ENCODE results near the gene NT5C.
A peak's percentile ranks its signal among the peaks of the same experiment; 100 is the strongest.

Gene NT5C

DNA sequence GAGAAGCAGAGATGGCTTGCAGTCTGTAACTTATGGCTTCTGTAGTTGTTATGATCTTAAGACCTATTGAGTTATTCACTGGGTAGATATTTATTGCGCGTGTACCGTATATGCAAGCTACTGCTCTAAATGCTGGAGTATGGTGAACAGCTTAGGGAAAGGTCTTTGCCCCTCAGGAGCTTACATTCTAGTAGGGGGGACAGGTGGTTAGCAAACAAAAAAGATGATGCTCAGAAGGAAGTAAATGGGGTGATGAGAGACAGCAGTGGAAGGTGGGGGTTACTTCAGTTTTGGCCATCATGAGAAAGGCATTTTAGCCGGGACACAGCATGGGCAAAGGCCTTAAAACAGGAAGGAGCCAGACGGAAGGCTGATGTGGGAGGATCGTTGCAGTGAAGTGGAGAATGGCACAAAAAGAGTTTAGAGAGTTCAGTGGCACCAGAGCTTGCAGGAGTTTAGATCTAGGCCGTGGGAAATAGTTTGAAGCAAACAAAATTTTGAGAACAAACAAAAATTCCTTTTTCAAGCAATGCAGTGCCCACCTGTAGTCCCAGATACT, 19.7 kb downstream of the NT5C start:
- H3K9me3 ChIP-seq (ENCODE audit: insufficient read depth, low read depth, low read length): no peaks in the 10 kb centered on the region
- no peaks in the 10 kb centered on the region for H3K27me3 ChIP-seq (ENCODE audit: insufficient read depth, low read length, poor library complexity, severe bottlenecking)
- H2AFZ ChIP-seq (ENCODE audit: low read length): no peak overlapping the region
- peak overlapping the region; percentile 23 for H3K9ac ChIP-seq (ENCODE audit: low read depth, low read length, poor library complexity, severe bottlenecking)
- peaks cover 36% of the 10 kb centered on the region for H3K4me1 ChIP-seq (ENCODE audit: insufficient read depth, low read length, poor library complexity, severe bottlenecking)
- peak overlapping the region; percentile 23 for H3K4me3 ChIP-seq (ENCODE audit: low read length, poor library complexity, severe bottlenecking)
- H3K9me2 ChIP-seq (replicated peaks; ENCODE audit: low read depth, low read length): no peaks in the 10 kb centered on the region
- peaks cover 32% of the 10 kb centered on the region for H3K79me2 ChIP-seq (ENCODE audit: insufficient read depth, low read length)
- H3F3A ChIP-seq (ENCODE audit: low read depth): 0 out of 2 replicates have a peak, but pooled peaks cover 4% of the 10 kb centered on the region
- H3K36me3 ChIP-seq (ENCODE audit: insufficient read depth, low read length): no peaks in the 10 kb centered on the region
- H3K4me2 ChIP-seq (ENCODE audit: low read depth, low read length, poor library complexity, severe bottlenecking): peak overlapping the region; percentile 94
- H4K20me1 ChIP-seq (ENCODE audit: insufficient read depth, low read length, poor library complexity, severe bottlenecking): no peaks in the 10 kb centered on the region
- TF ChIP-seq EZH2phosphoT487 (IDR thresholded peaks at IDR 0.05; ENCODE audit: borderline replicate concordance): no peak
- TF ChIP-seq, protein P1, sequence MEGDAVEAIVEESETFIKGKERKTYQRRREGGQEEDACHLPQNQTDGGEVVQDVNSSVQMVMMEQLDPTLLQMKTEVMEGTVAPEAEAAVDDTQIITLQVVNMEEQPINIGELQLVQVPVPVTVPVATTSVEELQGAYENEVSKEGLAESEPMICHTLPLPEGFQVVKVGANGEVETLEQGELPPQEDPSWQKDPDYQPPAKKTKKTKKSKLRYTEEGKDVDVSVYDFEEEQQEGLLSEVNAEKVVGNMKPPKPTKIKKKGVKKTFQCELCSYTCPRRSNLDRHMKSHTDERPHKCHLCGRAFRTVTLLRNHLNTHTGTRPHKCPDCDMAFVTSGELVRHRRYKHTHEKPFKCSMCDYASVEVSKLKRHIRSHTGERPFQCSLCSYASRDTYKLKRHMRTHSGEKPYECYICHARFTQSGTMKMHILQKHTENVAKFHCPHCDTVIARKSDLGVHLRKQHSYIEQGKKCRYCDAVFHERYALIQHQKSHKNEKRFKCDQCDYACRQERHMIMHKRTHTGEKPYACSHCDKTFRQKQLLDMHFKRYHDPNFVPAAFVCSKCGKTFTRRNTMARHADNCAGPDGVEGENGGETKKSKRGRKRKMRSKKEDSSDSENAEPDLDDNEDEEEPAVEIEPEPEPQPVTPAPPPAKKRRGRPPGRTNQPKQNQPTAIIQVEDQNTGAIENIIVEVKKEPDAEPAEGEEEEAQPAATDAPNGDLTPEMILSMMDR (conservative IDR thresholded peaks at IDR 0.05; ENCODE audit: low read length): no peak

DNA sequence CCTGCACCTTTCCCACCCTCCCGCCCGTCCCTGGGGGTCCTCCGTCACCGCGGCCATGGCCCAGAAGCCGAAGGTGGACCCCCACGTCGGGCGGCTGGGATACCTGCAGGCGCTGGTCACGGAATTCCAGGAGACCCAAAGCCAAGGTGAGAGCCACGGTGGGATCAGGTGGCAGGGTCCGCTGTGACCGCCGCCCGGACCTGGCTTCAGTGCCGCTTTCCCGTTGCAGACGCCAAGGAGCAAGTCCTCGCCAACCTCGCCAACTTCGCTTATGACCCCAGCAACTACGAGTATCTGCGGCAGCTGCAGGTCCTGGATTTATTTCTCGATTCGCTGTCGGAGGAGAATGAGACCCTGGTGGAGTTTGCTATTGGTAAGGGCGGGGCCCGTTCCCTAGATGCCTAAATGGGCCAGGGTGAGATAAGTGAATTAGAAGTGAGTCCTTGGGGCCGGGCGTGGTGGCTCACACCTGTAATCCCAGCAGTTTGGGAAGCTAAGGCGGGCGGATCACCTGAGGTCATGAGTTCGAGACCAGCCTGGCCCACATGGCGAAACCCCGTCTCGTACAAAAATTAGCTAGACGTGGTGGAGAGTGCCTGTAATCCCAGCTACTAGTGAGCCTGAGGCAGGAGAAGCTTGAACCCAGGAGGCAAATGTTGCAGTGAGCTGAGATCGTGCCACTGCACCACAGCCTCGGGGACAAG, 21.2 kb downstream of the NT5C start:
- H3K9me2 ChIP-seq (replicated peaks; ENCODE audit: low read depth, low read length): no peaks in the 10 kb centered on the region
- H2AFZ ChIP-seq (ENCODE audit: low read length): peak overlapping the region; percentile 45; the same call in 1 of the 2 replicates
- H3K4me1 ChIP-seq (ENCODE audit: insufficient read depth, low read length, poor library complexity, severe bottlenecking): peaks cover 36% of the 10 kb centered on the region
- peaks cover 32% of the 10 kb centered on the region for H3K79me2 ChIP-seq (ENCODE audit: insufficient read depth, low read length)
- H3K27me3 ChIP-seq (ENCODE audit: insufficient read depth, low read length, poor library complexity, severe bottlenecking): no peaks in the 10 kb centered on the region
- TF ChIP-seq EZH2phosphoT487 (IDR thresholded peaks at IDR 0.05; ENCODE audit: borderline replicate concordance): no peak
- TF ChIP-seq, protein P1 (conservative IDR thresholded peaks at IDR 0.05; ENCODE audit: low read length): no peak
- peak overlapping the region; percentile 94 for H3K4me2 ChIP-seq (ENCODE audit: low read depth, low read length, poor library complexity, severe bottlenecking)
- 0 out of 2 replicates have a peak, but pooled peaks cover 4% of the 10 kb centered on the region for H3F3A ChIP-seq (ENCODE audit: low read depth)
- H3K9ac ChIP-seq (ENCODE audit: low read depth, low read length, poor library complexity, severe bottlenecking): peak overlapping the region; percentile 75
- H3K4me3 ChIP-seq (ENCODE audit: low read length, poor library complexity, severe bottlenecking): peak overlapping the region; percentile 94
- no peaks in the 10 kb centered on the region for H3K9me3 ChIP-seq (ENCODE audit: insufficient read depth, low read depth, low read length)
- no peaks in the 10 kb centered on the region for H3K36me3 ChIP-seq (ENCODE audit: insufficient read depth, low read length)
- no peaks in the 10 kb centered on the region for H4K20me1 ChIP-seq (ENCODE audit: insufficient read depth, low read length, poor library complexity, severe bottlenecking)

DNA sequence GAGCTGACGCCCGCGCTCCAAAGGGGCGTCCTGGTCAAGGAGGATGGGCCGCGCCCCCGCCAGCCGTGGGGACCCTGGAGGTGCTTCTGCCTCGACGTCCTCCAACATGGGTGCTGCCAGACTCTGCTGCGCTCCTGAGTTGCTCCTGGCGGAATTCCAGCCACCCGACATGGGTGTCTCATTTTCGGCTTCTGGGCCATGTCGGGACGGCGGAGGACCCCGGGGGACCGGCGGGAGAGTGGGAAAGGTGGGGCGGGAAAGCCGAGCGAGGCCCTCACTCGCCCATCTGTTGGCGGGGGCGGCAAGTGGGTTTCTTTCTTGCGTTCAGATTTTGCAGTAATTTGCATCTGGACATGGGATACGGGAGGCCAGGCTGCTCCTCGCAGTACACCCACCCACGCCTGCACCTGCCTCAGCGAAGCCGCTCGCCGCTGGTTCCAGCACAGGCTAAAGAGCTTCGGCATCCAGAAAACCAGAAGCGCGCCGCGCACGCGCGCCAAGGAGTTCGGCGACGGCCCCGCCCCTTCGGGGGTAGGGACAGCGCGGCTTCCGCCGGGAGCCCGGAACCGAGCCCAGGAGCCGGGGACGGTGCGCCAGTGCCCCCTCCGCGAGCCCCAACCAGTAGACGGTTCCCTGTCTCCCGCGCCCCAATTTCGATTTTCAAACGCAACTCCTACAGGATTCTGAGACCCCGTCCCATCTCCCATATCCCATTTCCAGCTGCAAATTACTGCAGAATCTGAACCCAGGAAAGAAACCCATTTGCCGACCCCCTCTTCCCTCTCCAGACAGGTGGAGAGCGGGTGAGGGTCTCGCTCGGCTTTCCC, 21.9 kb downstream of the NT5C start, which contains the start of gene ARMC7:
ARMC7 (plus strand) TSS at position 563 of the 827 bp plus-strand sequence. CDS start 320 bp downstream, outside the sequence.
- H3K4me1 ChIP-seq (ENCODE audit: insufficient read depth, low read length, poor library complexity, severe bottlenecking): peaks cover 34% of the 10 kb centered on the region
- H2AFZ ChIP-seq (ENCODE audit: low read length): peak within 1 kb of the TSS; percentile 96
- H3K9me2 ChIP-seq (replicated peaks; ENCODE audit: low read depth, low read length): no peaks in the 10 kb centered on the region
- H3K9ac ChIP-seq (ENCODE audit: low read depth, low read length, poor library complexity, severe bottlenecking): peak within 1 kb of the TSS; percentile 75
- no peaks in the 10 kb centered on the region for H4K20me1 ChIP-seq (ENCODE audit: insufficient read depth, low read length, poor library complexity, severe bottlenecking)
- no peaks in the 10 kb centered on the region for H3K27me3 ChIP-seq (ENCODE audit: insufficient read depth, low read length, poor library complexity, severe bottlenecking)
- TF ChIP-seq, protein P1 (conservative IDR thresholded peaks at IDR 0.05; ENCODE audit: low read length): no peak
- no peak for TF ChIP-seq EZH2phosphoT487 (IDR thresholded peaks at IDR 0.05; ENCODE audit: borderline replicate concordance)
- no peaks in the 10 kb centered on the region for H3K9me3 ChIP-seq (ENCODE audit: insufficient read depth, low read depth, low read length)
- peaks cover 26% of the 10 kb centered on the region for H3K79me2 ChIP-seq (ENCODE audit: insufficient read depth, low read length)
- peak within 1 kb of the TSS; percentile 94 for H3K4me2 ChIP-seq (ENCODE audit: low read depth, low read length, poor library complexity, severe bottlenecking)
- 0 out of 2 replicates have a peak, but pooled peaks cover 4% of the 10 kb centered on the region for H3F3A ChIP-seq (ENCODE audit: low read depth)
- peak within 1 kb of the TSS; percentile 94 for H3K4me3 ChIP-seq (ENCODE audit: low read length, poor library complexity, severe bottlenecking)
- no peaks in the 10 kb centered on the region for H3K36me3 ChIP-seq (ENCODE audit: insufficient read depth, low read length)
